Epithelial cell of esophagus (primary cell): ENCODE results near the gene ATXN1.

Experiments
- DNase-seq: peaks from one replicate; pipeline ENCODE4 v3.0.0; 2010; ENCODE audit warnings: low read depth
- H3K4me3 ChIP-seq: 2 replicates; pipeline ENCODE4 v1.5.1; 2011; ENCODE audit warnings: mild to moderate bottlenecking, low read length, control low read depth
- TF ChIP-seq, protein P1 (sequence below): IDR thresholded peaks from 2 replicates; pipeline ENCODE4 v1.5.1; 2011; ENCODE audit warnings: low read depth, mild to moderate bottlenecking, low read length, control low read depth, inconsistent platforms; ENCODE audit not compliant: insufficient read depth; ENCODE audit errors: missing control alignments

Gene ATXN1

DNA sequence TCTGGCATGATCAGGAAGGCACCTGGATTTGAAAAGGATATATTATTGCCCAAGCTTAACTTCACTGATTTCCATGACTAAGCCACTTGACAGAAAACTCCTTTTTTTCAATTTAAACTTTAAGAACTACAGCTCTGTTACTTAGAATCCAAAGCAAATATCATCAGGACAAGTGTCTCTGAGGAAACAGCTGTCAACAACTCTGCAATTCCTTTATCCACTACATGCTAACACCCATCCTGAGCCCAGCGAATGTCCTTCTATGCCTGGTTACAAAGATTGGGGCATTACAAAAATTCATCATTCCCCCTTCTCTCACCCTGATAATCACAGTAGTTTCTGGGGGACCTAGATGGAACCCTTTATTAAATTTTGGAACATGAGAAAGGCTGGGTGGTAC lies 386.1 kb downstream of the ATXN1 start:
- DNase-seq = no peak
- no peak overlapping the region for H3K4me3 ChIP-seq
- TF ChIP-seq, protein P1, sequence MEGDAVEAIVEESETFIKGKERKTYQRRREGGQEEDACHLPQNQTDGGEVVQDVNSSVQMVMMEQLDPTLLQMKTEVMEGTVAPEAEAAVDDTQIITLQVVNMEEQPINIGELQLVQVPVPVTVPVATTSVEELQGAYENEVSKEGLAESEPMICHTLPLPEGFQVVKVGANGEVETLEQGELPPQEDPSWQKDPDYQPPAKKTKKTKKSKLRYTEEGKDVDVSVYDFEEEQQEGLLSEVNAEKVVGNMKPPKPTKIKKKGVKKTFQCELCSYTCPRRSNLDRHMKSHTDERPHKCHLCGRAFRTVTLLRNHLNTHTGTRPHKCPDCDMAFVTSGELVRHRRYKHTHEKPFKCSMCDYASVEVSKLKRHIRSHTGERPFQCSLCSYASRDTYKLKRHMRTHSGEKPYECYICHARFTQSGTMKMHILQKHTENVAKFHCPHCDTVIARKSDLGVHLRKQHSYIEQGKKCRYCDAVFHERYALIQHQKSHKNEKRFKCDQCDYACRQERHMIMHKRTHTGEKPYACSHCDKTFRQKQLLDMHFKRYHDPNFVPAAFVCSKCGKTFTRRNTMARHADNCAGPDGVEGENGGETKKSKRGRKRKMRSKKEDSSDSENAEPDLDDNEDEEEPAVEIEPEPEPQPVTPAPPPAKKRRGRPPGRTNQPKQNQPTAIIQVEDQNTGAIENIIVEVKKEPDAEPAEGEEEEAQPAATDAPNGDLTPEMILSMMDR = no peak

DNA sequence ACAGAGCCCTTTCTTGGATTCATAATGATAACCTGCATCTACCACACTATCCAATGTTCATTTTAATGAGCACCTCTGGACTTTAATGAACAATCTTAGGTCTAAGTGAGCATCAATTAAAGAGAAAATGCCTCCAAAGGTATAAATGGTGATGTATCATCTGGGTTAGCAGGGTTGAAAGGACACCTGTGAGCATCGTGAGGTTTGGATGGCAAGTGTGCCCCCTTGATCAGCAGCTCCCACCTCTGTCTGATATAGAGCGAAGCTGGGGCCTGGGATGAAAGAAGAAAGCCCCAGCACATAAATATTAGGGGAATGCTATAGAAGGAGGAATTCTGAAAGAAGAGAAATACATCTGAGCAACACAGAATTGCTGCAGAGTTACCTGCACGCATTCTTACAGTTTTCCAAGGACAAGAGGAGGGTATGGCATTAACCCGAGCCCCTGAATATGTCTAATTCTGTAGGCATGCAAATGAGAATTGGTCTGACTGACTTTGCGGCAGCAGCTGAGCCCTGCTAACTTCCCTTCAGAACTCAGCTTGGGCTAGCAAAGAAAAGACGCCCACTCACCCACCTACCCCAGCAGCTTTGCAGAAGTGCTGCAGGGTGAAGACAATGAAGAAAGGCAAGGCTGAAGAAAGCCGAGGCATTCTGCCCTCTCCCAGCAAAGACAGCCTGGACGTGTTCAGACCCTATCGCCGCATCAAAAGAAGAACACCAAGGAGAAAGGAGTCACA lies 386.6 kb downstream of the ATXN1 start:
- no peak overlapping the region for H3K4me3 ChIP-seq
- TF ChIP-seq, protein P1 = no peak
- no peak for DNase-seq

DNA sequence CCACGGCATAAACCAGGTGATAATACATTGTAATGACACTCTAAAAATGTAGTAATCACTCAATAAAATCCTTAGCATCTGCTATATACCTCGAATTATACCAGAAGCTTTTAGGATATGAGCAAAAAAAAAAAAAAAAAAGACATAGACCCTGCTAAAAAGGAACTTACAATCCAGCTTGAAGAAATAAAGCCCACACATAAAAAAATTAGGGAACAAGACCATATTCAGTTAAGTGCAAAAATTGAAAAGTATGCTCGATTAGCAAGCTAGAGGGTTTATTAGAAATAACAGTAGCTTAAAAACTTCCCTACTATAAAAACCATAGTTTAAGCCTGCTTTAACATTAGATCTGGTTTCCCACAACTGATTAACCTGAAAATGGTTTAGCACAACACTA lies 387.2 kb downstream of the ATXN1 start:
- TF ChIP-seq, protein P1 = no peak
- no peak overlapping the region for H3K4me3 ChIP-seq
- no peak for DNase-seq

DNA sequence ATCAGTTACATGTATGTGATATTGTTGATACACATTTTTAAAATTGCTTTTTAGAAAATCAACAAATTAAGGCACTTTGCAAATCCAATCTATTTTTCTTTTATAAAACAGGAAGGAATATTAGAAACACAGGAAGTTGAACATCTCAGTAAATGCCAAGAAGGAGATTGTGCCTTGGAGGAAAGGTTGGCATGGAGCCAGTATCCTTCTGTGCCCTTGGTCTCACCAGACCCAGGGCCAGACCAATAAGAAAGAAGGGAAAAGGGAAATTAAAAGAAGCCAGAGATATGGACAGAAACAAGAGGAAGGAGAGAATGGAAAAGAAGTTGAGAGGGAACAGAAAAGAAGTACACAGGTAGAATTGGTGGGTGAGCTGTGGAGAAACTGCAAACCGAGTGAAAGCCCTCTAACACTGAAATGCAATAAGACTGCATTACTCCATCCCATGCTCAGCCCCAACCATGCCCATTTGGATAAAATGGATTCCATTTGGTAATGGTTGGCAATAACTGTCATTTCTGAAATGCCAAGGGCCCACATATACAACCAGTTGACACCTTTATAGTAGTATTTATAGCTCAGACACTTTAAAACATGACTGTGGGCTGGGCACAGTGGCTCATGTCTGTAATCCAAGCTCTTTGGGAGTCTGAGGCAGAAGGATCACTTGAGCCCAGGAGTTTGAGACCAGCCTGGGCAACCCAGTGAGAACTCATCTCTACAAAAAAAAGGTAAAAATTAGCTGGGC lies 389.1 kb downstream of the ATXN1 start:
- TF ChIP-seq, protein P1 = no peak
- DNase-seq = no peak
- no peak overlapping the region for H3K4me3 ChIP-seq

DNA sequence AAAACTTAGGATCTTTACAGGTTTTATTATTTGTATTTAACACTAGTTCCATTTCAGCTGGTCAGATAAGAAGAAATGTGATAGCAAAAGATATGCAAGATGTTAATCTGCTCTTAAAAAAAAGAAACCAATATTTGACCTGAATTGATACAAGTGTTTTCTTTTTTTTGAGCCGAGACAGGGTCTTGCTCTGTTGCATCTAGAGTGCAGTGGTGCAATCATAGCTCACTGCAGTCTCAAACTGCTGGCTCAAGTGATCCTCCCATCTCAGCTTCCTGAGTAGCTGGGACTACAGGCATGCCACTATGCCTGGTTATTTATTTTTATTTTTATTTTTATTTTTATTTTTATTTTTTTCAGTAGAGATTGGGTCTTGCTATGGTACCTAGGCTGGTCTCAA lies 389.9 kb downstream of the ATXN1 start:
- no peak overlapping the region for H3K4me3 ChIP-seq
- TF ChIP-seq, protein P1 = no peak
- no peak for DNase-seq

GRCh38 chr6:16370943-16371342 lies 390.3 kb downstream of the ATXN1 start:
- DNase-seq = no peak
- TF ChIP-seq, protein P1 = no peak
- no peak overlapping the region for H3K4me3 ChIP-seq
